Gastrocnemius medialis (tissue), 4 donors: ENCODE results near the gene KDELR3.

Experiments used
- POLR2A ChIP-seq, 2 donors: fragments of 450-650 bp; IDR thresholded peaks; one replicate each; pipeline ENCODE4 v1.6.1; 2017; ENCODE audit warnings: antibody characterized with exemption in 2 of 2, mild to moderate bottlenecking in 2 of 2, moderate library complexity in 2 of 2
- TF ChIP-seq, protein P1 (sequence below), 5 experiments: fragments of 450-650 bp in 3 of 5; fragments of 200-600 bp in 2 of 5; sonication (generic) in 2 of 5; IDR thresholded peaks in 4 of 5; conservative IDR thresholded peaks in 1 of 5; 1 replicate in 4 of 5; 2 replicates in 1 of 5; pipeline ENCODE4 v1.5.1; 2016 to 2019; ENCODE audit warnings: antibody characterized with exemption in 5 of 5, mild to moderate bottlenecking in 3 of 5, moderate library complexity in 3 of 5

DNA sequence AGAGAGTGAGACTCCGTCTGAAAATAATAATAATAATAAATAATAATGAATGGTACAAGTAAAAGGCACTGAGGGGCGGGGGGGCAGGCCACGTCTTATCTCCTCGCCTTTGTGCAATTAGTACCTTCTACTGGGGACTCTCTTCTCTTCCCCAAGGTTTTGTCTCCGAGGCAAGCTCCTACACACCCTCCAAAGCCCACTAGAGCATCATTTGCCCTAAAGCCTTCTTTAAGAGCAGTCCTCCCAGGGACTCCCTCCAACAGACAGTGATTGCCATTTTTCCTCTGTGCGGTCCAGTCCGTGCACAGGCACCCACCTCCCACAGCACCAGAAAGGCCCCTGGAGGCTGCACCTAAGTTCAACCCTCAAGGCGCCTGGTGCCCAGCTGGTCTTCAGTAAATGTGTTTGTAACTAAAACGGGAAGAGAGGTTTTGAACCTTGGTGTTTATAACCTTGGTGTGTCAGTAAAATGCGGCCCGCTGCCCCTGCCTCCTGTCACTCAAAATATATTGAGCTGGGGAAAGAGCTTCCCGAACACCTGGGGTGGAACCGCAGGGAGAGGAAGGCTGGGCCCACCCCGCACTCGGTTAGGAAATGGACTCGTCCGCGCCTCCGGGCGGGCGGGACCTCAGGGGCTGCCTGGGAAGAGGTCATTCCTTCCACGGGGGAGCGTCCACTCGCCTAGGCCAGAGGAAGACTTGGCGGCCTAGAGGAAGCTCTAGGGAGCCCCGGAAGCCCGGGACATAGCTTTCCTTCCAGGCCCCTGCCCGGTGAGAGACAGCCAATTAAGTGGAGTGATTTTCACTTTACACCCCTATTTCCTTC lies 4.7 kb upstream of the KDELR3 start:
- TF ChIP-seq, protein P1, sequence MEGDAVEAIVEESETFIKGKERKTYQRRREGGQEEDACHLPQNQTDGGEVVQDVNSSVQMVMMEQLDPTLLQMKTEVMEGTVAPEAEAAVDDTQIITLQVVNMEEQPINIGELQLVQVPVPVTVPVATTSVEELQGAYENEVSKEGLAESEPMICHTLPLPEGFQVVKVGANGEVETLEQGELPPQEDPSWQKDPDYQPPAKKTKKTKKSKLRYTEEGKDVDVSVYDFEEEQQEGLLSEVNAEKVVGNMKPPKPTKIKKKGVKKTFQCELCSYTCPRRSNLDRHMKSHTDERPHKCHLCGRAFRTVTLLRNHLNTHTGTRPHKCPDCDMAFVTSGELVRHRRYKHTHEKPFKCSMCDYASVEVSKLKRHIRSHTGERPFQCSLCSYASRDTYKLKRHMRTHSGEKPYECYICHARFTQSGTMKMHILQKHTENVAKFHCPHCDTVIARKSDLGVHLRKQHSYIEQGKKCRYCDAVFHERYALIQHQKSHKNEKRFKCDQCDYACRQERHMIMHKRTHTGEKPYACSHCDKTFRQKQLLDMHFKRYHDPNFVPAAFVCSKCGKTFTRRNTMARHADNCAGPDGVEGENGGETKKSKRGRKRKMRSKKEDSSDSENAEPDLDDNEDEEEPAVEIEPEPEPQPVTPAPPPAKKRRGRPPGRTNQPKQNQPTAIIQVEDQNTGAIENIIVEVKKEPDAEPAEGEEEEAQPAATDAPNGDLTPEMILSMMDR (IDR thresholded peaks at IDR 0.05 in 4 of 5, conservative IDR thresholded peaks at IDR 0.05 in 1 of 5), result no peak
- no peak for TF ChIP-seq POLR2A (IDR thresholded peaks at IDR 0.05)
